ENCODE data around the gene SCMH1. TPM values are rescaled to one million over a fixed set of nuclear protein-coding genes. Genes with fewer than 3 reads are reported as not detected.

Gene SCMH1
- total RNA-seq, 2 experiments from 2014 or later, result 25.3 to 26.1 TPM

- no peak overlapping the region for H3K4me3 Mint-ChIP-seq
- ChIA-PET POLR2A (interaction anchor here (0.6 kb wide), 1 partner anchor 8 kb away, joined by 3 read pairs; no protein-coding TSS in a partner anchor), CTCF (no interaction called here)
- no peak for ATAC-seq
- no peak for DNase-seq
- no peak for TF ChIP-seq CTCF (IDR thresholded peaks at IDR 0.05)
- peaks cover 2% of the 10 kb centered on the region for H3K4me1 Mint-ChIP-seq (ENCODE audit: low read depth)
- no peaks in the 10 kb centered on the region for H3K9me3 Mint-ChIP-seq
- intact Hi-C loops (cut with micrococcal nuclease), result no loop called here
- H3K27ac Mint-ChIP-seq, result no peak overlapping the region
- no peaks in the 10 kb centered on the region for H3K27me3 Mint-ChIP-seq
- H3K36me3 Mint-ChIP-seq (ENCODE audit: low read depth), result no peaks in the 10 kb centered on the region
Observed at GRCh38 chr1:41097105-41097504, 145.0 kb downstream of the SCMH1 start.

DNA sequence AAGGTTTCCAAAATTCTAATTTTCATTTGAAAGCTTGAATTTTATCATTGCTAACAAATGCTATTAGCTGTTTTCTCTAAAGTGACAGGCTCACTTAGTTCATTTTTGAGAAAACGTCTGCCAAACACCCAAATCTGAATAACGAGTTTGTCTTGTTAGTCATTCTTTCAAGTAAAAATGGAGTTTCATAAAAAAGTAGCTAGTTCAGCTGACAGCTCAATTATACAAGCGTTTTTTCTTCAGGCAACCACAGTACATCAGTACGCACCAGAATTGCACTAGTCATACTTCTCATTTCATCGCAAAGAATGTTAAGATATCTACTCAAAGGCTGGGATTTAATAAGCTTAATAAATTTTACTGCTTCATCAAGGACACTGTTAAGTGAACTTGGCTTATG is 148.3 kb downstream of the SCMH1 start:
- H3K27me3 Mint-ChIP-seq, result no peaks in the 10 kb centered on the region
- CTCF ChIA-PET, result no interaction called here

GRCh38 chr1:41086921-41087320 is 155.2 kb downstream of the SCMH1 start:
- H3K27ac Mint-ChIP-seq, result no peak overlapping the region
- CTCF ChIA-PET, result no interaction called here
- DNase-seq, result no peak

More for the DNA sequence above, 148.3 kb downstream of the SCMH1 start:
- intact Hi-C loops (cut with micrococcal nuclease), result no loop called here
- no peak for ATAC-seq
- H3K9me3 Mint-ChIP-seq, result no peaks in the 10 kb centered on the region
- H3K27ac Mint-ChIP-seq, result no peak overlapping the region
- no peak overlapping the region for H3K4me3 Mint-ChIP-seq
- POLR2A ChIA-PET, result no interaction called here
- H3K36me3 Mint-ChIP-seq (ENCODE audit: low read depth), result peaks cover 9% of the 10 kb centered on the region
- TF ChIP-seq CTCF (IDR thresholded peaks at IDR 0.05), result no peak
- DNase-seq, result no peak
- no peaks in the 10 kb centered on the region for H3K4me1 Mint-ChIP-seq (ENCODE audit: low read depth)

GRCh38 chr1:41078616-41079015 is 163.5 kb downstream of the SCMH1 start:
- intact Hi-C loops (cut with micrococcal nuclease), result no loop called here
- H3K9me3 Mint-ChIP-seq, result peaks cover 3% of the 10 kb centered on the region
- H3K27ac Mint-ChIP-seq, result no peak overlapping the region
- POLR2A ChIA-PET, result no interaction called here
- no peak overlapping the region for H3K4me3 Mint-ChIP-seq
- CTCF ChIA-PET, result no interaction called here
- peaks cover 2% of the 10 kb centered on the region for H3K36me3 Mint-ChIP-seq (ENCODE audit: low read depth)
- no peaks in the 10 kb centered on the region for H3K27me3 Mint-ChIP-seq
- DNase-seq, result no peak
- no peak for ATAC-seq
- H3K4me1 Mint-ChIP-seq (ENCODE audit: low read depth), result no peaks in the 10 kb centered on the region
- no peak for TF ChIP-seq CTCF (IDR thresholded peaks at IDR 0.05)

More at GRCh38 chr1:41086921-41087320, 155.2 kb downstream of the SCMH1 start:
- no peak for TF ChIP-seq CTCF (IDR thresholded peaks at IDR 0.05)
- Mint-ChIP-seq H3K4me1 (ENCODE audit: low read depth) (no peaks in the 10 kb centered on the region), H3K9me3 (no peaks in the 10 kb centered on the region), H3K27me3 (no peaks in the 10 kb centered on the region), H3K36me3 (ENCODE audit: low read depth) (peaks cover 11% of the 10 kb centered on the region), H3K4me3 (no peak overlapping the region)
- no peak for ATAC-seq
- intact Hi-C loops (cut with micrococcal nuclease), result no loop called here
- POLR2A ChIA-PET, result no interaction called here

DNA sequence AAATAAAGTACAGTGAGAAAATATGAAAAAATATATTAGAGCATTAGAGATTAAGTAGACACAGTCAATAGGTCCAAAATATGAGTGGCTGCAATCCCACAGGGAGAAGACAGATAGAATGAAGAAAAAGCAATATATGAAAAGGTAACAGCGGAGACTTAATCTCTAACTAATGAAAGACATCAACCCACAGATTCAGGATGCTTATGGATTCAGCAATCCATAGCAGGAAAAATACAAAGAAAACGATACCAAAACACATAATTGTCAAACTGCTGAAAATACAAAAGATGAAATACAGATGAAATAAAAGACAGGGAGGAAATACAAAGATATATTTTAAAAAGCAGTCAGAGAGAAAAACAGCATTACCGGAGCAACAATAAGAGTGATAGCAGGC is 163.9 kb downstream of the SCMH1 start:
- ChIA-PET POLR2A (no interaction called here), CTCF (no interaction called here)
- ATAC-seq (no peak), DNase-seq (no peak)
- intact Hi-C loops (cut with micrococcal nuclease), result no loop called here
- Mint-ChIP-seq H3K27me3 (no peaks in the 10 kb centered on the region), H3K4me3 (no peak overlapping the region), H3K9me3 (peaks cover 3% of the 10 kb centered on the region), H3K27ac (no peak overlapping the region), H3K4me1 (ENCODE audit: low read depth) (no peaks in the 10 kb centered on the region), H3K36me3 (ENCODE audit: low read depth) (peaks cover 4% of the 10 kb centered on the region)
- TF ChIP-seq CTCF (IDR thresholded peaks at IDR 0.05), result no peak
